ENCODE results near the gene FARP1.

GRCh38 chr13:98219685-98220084, 76.8 kb downstream of the FARP1 start:
- TF ChIP-seq ZNF571 (tag by site-specific recombination; IDR thresholded peaks at IDR 0.05) (no peak), ZBTB10 (tag by site-specific recombination; IDR thresholded peaks at IDR 0.05) (no peak), ZNF398 (tag by site-specific recombination; IDR thresholded peaks at IDR 0.05) (no peak), REPIN1 (tag by site-specific recombination; IDR thresholded peaks at IDR 0.05; ENCODE audit: low read depth) (no peak), KLF16 (tag by site-specific recombination; IDR thresholded peaks at IDR 0.05) (no peak), SP2 (tag by site-specific recombination; IDR thresholded peaks at IDR 0.05) (no peak), ZNF274 (IDR thresholded peaks at IDR 0.05; ENCODE audit: low read length) (no peak), ZNF274 (tag by site-specific recombination; IDR thresholded peaks at IDR 0.05; ENCODE audit: borderline replicate concordance) (no peak), CTCF (tag by site-specific recombination; IDR thresholded peaks at IDR 0.05) (no peak), ZNF76 (tag by site-specific recombination; IDR thresholded peaks at IDR 0.05; ENCODE audit: borderline replicate concordance, low read depth) (no peak), ZNF341 (tag by site-specific recombination; IDR thresholded peaks at IDR 0.05; ENCODE audit: low read depth) (no peak), ZNF23 (tag by site-specific recombination; IDR thresholded peaks at IDR 0.05; ENCODE audit: borderline replicate concordance) (no peak), REST (tag by site-specific recombination; IDR thresholded peaks at IDR 0.05) (no peak), ZNF121 (tag by site-specific recombination; IDR thresholded peaks at IDR 0.05) (peak; percentile 75), ZNF394 (tag by site-specific recombination; IDR thresholded peaks at IDR 0.05; ENCODE audit: borderline replicate concordance) (no peak)
